ENCODE data around the gene XRCC5. TPM values are rescaled to one million over a fixed set of nuclear protein-coding genes. Genes with fewer than 3 reads are reported as not detected.

XRCC5 gene
- total RNA-seq, 1 experiment from 2014 or later = 618 TPM

- Histone ChIP-seq H3K18ac (ENCODE audit: insufficient read length, low read depth, low read length) (no peak overlapping the region), H3K9ac (ENCODE audit: extremely low read depth, insufficient read length, low read length) (no peak overlapping the region), H3K4ac (ENCODE audit: low read depth, low read length) (no peak overlapping the region), H2BK20ac (ENCODE audit: low read depth, low read length, poor library complexity, severe bottlenecking) (no peak overlapping the region), H2AK5ac (ENCODE audit: insufficient read length, low read length) (no peak overlapping the region), H3K9me3 (ENCODE audit: control insufficient read depth, low read depth, low read length) (no peaks in the 10 kb centered on the region), H3K27ac (ENCODE audit: insufficient read length, low read depth, low read length) (no peak overlapping the region), H2BK5ac (ENCODE audit: insufficient read length, low read length) (no peak overlapping the region), H4K8ac (replicated peaks; ENCODE audit: insufficient read length, low read depth, low read length) (no peak overlapping the region), H2BK120ac (ENCODE audit: low read depth, low read length, poor library complexity, severe bottlenecking) (no peak overlapping the region), H4K20me1 (ENCODE audit: control insufficient read depth, insufficient read depth, insufficient read length) (no peaks in the 10 kb centered on the region), H3K4me2 (ENCODE audit: insufficient read depth, insufficient read length, low read length) (no peak overlapping the region), H2AFZ (ENCODE audit: low read length) (no peak overlapping the region), H3K27me3 (ENCODE audit: insufficient read depth, low read length) (no peaks in the 10 kb centered on the region), H3K56ac (ENCODE audit: insufficient read length, low read depth, low read length) (no peak overlapping the region), H3K23ac (ENCODE audit: insufficient read length, low read depth, low read length) (no peak overlapping the region), H2BK15ac (ENCODE audit: low read depth, low read length) (no peak overlapping the region), H3K79me2 (ENCODE audit: insufficient read depth, low read length) (peaks cover 21% of the 10 kb centered on the region; the same call in 1 of the 2 replicates), H3K23me2 (ENCODE audit: insufficient read length, low read depth, low read length, poor library complexity, severe bottlenecking) (peaks cover 8% of the 10 kb centered on the region), H3T11ph (ENCODE audit: low read length) (no peak overlapping the region), H4K5ac (ENCODE audit: insufficient read length, low read depth, low read length) (no peak overlapping the region), H3K79me1 (ENCODE audit: insufficient read depth, low read depth, low read length, poor library complexity, severe bottlenecking) (no peaks in the 10 kb centered on the region), H3K14ac (ENCODE audit: insufficient read depth, low read length) (no peak overlapping the region), H3K4me1 (ENCODE audit: insufficient read depth, low read length) (peaks cover 2% of the 10 kb centered on the region; the same call in 1 of the 2 replicates), H2BK12ac (ENCODE audit: insufficient read length, low read depth, low read length) (no peak overlapping the region), H4K91ac (ENCODE audit: insufficient read length, low read depth, low read length) (no peak overlapping the region)
- Mint-ChIP-seq H3K27me3 (ENCODE audit: low read depth) (no peaks in the 10 kb centered on the region), H3K4me3 (peak overlapping the region; percentile 99 to 100), H3K9me3 (peaks cover 0 to 3% of the 10 kb centered on the region in 2 experiments; a peak in 2 of 5 replicates), H3K27ac (peak overlapping the region; percentile 46 to 97 (median 70); a peak in 6 of 7 replicates), H3K36me3 (ENCODE audit: insufficient read depth in 1 of 3, low read depth in 3 of 3) (peaks cover 40 to 63% (median 56%) of the 10 kb centered on the region in 3 experiments), H3K4me1 (peaks cover 49 to 69% of the 10 kb centered on the region in 2 experiments)
- TF ChIP-seq CTCF (conservative IDR thresholded peaks at IDR 0.05) = no peak
- DNase-seq = no peak
- WGBS (ENCODE audit: extremely low coverage, insufficient read length, low lambda C conversion rate) = no CpG with 5 or more reads among the region's 7 CpGs
Measured at GRCh38 chr2:216111122-216111521, 2.0 kb downstream of the XRCC5 start.
